NCI-H526 treated with DMSO at 0.1 percent for 48 hours (cell line): Measurements from ENCODE around the gene DUXA.
"Not testable (repeated sequence)": the region's sequence is repeated elsewhere in the genome, so short reads cannot be mapped to it uniquely, and the experiment has no call there.

Experiments
- DNase-seq: peaks from one replicate; lab custom pipeline; 2025; lab: John Stamatoyannopoulos, UW

The DUXA gene

DNA sequence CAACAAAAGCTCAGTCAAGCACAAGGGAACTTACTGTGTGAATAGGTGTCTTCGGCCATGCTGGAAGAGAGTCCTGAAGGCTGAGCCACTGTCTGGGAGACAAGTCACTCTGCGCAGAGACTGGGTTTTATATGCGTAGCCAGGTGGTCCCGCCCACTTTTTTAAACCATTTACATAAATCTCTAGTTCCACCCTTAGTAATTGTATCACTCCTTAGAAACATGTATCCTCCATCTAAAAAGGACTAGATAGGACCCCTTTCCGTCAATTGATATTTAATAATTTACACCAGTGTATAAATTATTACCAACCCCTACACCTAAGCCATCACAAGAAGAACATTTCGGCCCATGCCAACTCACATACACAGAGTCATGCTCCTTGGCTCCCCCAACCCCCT lies at the start of gene DUXA:
Gene DUXA, minus strand, starts transcription at position 101 of the 400 bp plus-strand sequence. Its CDS starts 42 bp downstream, at position 59.
- no peak for DNase-seq

DNA sequence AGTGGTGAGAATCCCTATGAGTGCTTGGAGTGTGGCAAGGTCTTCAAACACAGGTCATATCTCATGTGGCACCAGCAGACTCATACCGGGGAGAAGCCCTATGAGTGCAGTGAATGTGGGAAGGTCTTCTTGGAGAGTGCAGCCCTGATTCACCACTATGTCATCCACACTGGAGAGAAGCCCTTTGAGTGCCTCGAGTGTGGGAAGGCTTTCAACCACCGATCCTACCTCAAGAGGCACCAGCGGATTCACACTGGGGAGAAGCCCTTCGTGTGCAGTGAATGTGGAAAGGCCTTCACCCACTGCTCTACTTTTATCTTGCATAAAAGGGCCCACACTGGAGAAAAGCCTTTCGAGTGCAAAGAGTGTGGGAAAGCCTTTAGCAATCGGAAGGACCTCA lies 44.8 kb upstream of the DUXA start:
- DNase-seq, result no peak

- DNase-seq, result no peak
Measured at GRCh38 chr19:57210381-57210780, 43.1 kb upstream of the DUXA start.

- DNase-seq, result no peak
Measured at GRCh38 chr19:57202160-57202559, 34.9 kb upstream of the DUXA start.

- not testable (repeated sequence) for DNase-seq
Measured at GRCh38 chr19:57197874-57198273, 30.6 kb upstream of the DUXA start.

DNA sequence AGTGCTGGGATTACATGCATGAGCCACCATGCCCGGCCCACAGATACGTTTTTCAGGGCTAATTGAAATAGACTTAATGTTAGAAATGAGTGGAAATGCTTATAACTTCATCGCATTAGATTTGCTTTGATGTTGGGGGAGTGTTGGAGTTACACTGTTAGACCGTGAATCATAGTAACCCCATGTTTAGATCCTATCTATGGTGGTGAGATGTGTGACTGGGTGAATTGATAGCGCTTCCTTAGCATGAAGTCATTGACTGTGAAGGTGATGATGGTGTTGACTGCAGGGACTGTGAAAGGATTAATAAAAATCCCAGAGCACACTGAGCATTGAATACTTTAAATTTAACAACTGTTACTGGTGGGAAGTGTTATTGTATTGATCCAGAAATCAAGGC lies 25.7 kb upstream of the DUXA start:
- DNase-seq, result no peak

DNA sequence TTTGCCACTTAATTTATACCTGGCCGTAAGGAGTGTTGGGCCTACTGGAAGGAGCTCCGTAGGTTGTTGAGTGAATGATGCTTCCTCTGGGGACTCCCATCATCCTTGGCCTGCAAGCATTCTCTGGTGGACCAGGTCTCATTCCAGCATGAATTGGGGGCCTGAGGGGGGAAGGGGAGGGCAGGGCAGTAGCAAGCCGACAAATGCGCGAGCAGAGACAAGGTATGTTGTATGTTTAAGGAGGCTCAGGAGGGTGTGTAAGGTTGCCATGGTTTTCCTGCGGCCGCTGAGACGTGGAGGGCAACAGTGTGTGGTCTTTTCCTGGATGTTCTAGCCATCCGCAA lies 24.8 kb upstream of the DUXA start:
- no peak for DNase-seq

DNA sequence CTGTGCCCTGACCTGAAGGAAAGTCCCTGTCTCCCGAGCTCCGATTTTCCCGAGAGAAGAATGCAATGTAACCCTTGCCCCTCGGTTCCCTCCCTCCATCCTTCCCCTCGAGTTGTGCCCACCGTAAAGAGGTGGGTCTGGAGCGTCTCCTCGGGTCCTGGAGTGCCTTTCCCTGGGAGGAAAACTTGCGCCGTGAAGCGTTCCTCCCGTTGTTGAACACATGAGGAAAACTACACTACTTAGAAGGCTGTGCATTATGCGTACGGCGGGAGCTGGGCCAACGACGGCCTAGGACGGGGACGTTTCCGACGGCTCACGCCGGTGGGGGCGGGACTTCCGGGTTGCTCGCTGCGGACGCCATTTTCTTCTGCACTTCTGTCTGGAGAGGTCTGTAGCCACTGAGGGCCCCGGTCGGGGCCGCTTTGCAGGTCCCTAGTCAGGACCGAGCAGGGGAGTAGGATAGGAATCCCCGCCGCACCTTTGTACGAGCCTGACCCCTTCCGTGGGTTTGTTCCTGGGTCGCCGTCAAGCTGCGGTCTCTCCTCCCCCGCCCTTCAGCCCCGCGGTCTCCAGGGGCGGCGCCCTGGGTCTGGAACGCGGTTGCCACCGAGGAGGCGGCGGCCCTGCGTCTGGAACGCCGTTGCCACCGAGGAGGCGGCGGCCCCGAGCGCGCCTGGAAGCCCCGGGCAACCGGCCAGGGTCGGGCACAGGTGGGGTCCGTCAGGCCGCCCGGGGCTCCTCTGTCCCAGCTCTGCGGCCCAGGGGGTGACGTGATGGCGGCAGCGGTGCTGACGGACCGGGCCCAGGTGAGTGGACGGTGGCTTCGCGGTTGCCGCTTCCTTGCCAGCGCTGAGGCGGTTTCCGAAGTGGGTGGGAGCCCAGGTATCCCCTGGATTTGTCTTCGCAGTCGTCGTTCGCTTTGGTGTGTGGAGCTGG lies 24.1 kb upstream of the DUXA start, which contains the start of gene ZNF264:
Gene ZNF264, plus strand, starts transcription at position 360 of the 936 bp plus-strand sequence. Its CDS starts 414 bp downstream, at position 774.
- peak; percentile 69 for DNase-seq

- no peak for DNase-seq
Measured at GRCh38 chr19:57190301-57190700, 23.0 kb upstream of the DUXA start.

DNA sequence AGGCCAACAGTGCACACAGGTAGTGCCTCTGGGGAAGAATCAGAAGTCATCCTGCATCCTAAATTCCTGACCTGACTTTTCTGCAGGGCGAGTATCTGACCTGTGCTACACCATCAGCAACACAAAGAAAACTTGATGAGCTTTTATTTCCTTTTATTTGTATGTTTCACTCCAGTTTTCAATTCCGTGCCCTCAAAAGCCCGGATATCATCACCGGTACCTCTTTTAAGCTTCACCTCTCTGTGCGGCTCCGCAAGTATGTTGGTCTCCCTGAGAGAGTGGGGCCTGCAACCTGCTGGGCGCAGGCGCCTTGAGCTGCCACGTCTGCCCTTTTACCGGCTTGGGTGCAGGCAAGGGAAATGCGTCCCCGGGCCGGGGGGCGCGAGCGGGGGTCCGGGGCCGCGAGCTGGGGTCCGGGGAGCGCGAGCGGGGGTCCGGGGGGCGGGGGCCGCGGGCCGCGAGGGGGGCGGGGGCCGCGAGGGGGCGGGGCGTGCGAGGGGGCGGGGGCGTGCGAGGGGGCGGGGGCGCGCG lies 4.3 kb upstream of the DUXA start:
- no peak for DNase-seq

DNA sequence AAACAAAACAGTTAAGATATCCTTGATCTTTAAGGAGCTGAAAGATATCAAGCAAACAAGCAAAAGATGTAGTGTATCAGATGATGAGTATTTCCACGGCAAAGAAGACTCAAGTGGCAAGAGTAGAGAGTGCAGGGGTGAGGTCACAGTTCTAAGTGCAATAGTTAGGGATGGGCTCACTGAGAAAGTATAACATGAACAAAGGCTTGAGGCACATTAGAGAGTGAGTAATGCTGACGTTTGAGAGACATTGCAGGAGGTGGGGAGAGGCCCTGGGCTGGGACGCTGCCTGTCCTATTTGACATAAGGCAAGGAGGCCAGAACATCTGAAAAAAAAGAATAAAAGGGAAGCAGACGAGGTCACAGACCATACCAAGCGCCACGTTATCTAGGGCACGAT lies 1.4 kb downstream of the DUXA start:
- DNase-seq, result no peak

- DNase-seq, result no peak
Measured at GRCh38 chr19:57161985-57162539, 5.2 kb downstream of the DUXA start.

GRCh38 chr19:57152921-57153320 lies 14.4 kb downstream of the DUXA start:
- no peak for DNase-seq

GRCh38 chr19:57141699-57142098 lies 25.6 kb downstream of the DUXA start:
- DNase-seq, result no peak

DNA sequence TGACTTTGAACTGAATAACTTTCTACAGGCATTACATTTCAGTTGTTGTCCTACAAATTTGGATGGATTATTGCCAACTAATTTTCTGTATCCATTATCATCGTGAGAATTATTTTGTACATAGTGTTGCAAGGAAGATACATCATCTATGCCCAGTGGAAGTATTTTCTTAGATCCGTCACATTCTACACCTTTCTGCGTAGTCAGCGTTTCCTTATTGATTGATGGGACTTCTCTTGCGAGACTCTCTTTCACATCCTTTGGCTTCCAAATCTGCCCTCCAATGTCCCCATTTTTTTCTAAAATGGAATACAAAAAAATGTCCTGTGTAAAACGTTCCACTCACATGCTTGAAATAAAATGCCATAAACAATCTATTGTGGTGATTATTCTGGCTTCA lies 31.5 kb downstream of the DUXA start:
- no peak for DNase-seq

DNA sequence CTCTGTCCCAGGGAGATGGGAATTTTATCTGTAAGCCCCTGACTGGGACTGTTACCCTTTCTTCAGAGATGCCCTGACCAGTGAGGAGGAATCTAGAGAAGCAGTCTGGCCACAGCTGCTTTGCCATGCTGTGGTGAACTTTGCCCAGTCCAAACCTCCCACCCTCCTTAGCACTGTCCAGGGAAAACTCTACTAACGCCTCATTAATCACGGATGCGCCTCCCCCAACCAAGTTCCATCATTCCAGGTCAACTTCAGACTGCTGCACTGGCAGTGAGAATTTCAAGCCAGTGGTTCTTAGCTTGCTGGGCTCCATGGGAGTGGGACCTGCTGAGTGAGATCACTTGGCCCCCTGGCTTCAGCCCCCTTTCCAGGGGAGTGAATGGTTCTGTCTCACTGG lies 39.9 kb downstream of the DUXA start:
- not testable (repeated sequence) for DNase-seq

GRCh38 chr19:57123882-57124281 lies 43.4 kb downstream of the DUXA start:
- no peak for DNase-seq

DNA sequence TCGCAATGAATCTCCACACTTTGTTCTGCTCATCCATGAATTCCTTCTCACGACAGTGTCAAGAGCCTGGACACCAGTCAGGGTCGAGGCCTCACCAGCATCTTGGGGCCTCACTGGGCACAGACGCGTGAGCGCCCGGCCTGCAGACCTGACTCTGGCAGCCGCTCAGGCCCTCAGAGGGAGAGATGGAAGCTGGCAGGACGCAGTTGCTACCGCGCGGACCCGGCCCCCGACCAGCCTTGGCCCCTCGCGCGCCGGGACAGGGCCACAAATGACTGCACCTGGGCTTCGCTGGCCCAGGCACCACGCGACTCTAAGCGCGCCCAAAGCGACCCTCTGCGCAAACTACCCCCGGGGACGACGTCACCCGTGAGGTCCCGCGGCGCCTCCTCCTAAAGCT lies 48.4 kb downstream of the DUXA start:
- DNase-seq, result no peak

- DNase-seq, result not testable (repeated sequence)
Measured at GRCh38 chr19:57113501-57113900, 53.8 kb downstream of the DUXA start.

DNA sequence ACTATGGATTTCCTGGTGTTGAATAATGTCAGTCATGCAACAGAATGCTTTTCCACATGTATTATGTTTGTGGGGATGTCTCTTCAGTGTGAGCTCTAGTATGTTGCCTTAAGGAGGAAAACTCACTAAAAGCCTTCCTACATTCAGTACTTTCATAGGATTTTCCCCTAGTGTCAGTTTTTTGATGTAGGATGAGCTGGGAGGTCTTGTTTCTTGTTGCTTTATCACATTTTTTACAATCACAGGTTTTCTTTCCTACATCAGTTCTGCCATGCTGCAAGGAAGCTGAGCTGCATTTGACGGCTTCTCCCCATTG lies 56.0 kb downstream of the DUXA start:
- no peak for DNase-seq

- no peak for DNase-seq
Measured at GRCh38 chr19:57110592-57111328, 56.5 kb downstream of the DUXA start.

DNA sequence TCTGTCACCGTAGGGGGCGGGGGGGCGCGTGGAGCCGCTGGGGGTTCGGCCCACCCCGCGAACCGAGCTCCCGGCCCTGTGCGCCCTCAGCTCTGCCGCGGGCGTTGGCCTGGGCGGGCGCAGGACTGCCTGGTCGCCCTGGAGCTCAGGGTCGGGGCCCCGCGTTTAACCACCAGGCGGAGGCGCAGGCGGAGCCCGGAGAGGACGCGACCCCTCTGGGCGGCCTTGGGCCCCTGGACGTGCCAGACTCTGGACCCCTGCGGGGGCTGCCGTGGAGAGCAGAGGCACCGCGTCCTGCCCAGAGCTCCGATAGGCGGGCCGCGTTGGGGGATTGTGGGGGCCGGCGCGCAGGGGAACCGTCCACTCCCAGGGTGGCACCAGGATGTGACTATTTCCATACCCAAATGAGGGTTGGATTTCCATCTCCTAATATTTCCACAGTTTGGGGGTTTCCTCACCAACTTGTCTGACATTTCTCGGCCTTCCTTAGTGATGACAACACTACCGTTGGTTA lies 60.5 kb downstream of the DUXA start:
- no peak for DNase-seq
